NCI-H510A (cell line): ENCODE results near the gene TBC1D4.
"Not testable (repeated sequence)": the region's sequence is repeated elsewhere in the genome, so short reads cannot be mapped to it uniquely, and the experiment has no call there.

Experiments used
- DNase-seq: peaks from one replicate; lab custom pipeline; 2025; lab: John Stamatoyannopoulos, UW

The TBC1D4 gene

GRCh38 chr13:75264611-75265010 lies 217.4 kb downstream of the TBC1D4 start:
- DNase-seq = no peak

GRCh38 chr13:75263741-75264407 lies 218.1 kb downstream of the TBC1D4 start:
- no peak for DNase-seq

GRCh38 chr13:75258159-75258782 lies 223.7 kb downstream of the TBC1D4 start:
- DNase-seq = no peak

GRCh38 chr13:75256922-75257321 lies 225.0 kb downstream of the TBC1D4 start:
- no peak for DNase-seq

- DNase-seq = no peak
These were observed 226.3 kb downstream of the TBC1D4 start for GRCh38 chr13:75255653-75256052.

- no peak for DNase-seq
These were observed 226.8 kb downstream of the TBC1D4 start for GRCh38 chr13:75255147-75255546.

- DNase-seq = no peak
These were observed 230.8 kb downstream of the TBC1D4 start for GRCh38 chr13:75251188-75251587.

- no peak for DNase-seq
These were observed 231.3 kb downstream of the TBC1D4 start for GRCh38 chr13:75250526-75251178.

GRCh38 chr13:75245578-75245977 lies 236.4 kb downstream of the TBC1D4 start:
- not testable (repeated sequence) for DNase-seq

GRCh38 chr13:75240240-75240639 lies 241.7 kb downstream of the TBC1D4 start:
- DNase-seq = not testable (repeated sequence)

GRCh38 chr13:75236774-75237173 lies 245.2 kb downstream of the TBC1D4 start:
- DNase-seq = no peak
